ENCODE measurements around the gene MSANTD1.

DNA sequence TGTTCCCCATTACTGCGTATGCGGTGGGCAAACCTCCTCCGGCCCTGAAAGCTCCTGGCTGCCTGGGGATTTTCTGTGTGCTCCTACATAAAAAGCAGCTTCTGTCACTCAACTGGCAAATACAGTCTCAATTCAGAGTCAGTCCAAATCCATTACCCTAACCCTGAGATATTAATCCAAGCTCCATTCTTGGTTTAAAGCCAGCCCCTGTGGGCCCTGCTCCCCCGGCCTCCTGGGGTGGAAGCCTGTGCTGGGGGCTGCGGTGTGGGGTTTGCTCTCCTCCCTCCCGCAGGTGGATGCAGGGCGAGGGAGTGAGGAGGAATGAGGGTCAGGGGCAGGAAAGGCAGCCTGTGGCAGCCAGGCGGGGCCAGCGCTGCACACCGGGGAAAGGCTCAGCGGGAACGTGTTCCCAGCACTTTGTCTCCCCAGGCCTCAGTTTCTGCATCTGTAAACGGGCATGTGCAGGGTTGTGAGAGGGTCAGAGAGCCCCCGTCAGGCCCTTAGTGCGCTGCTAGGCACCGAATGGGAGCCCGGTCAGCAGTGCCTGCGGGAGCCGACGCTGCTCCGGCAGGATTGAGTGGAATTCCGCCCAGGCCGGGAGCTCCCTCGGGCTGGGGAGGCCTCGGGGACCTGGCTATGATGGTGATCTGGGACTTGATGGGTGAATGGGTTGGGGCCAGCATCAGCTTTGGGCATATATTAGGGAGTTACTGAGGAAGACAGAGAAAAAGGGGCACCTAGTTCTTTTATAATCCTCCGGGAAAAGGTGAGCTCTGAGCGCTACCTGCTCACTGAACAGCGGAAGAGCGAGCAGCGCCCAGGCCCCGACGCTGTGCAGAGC, 37.6 kb downstream of the MSANTD1 start:
- TF ChIP-seq, protein P1, sequence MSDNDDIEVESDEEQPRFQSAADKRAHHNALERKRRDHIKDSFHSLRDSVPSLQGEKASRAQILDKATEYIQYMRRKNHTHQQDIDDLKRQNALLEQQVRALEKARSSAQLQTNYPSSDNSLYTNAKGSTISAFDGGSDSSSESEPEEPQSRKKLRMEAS (IDR thresholded peaks at IDR 0.05): no peak
- TF ChIP-seq, protein P2, sequence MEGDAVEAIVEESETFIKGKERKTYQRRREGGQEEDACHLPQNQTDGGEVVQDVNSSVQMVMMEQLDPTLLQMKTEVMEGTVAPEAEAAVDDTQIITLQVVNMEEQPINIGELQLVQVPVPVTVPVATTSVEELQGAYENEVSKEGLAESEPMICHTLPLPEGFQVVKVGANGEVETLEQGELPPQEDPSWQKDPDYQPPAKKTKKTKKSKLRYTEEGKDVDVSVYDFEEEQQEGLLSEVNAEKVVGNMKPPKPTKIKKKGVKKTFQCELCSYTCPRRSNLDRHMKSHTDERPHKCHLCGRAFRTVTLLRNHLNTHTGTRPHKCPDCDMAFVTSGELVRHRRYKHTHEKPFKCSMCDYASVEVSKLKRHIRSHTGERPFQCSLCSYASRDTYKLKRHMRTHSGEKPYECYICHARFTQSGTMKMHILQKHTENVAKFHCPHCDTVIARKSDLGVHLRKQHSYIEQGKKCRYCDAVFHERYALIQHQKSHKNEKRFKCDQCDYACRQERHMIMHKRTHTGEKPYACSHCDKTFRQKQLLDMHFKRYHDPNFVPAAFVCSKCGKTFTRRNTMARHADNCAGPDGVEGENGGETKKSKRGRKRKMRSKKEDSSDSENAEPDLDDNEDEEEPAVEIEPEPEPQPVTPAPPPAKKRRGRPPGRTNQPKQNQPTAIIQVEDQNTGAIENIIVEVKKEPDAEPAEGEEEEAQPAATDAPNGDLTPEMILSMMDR (IDR thresholded peaks at IDR 0.05; ENCODE audit: low read depth, low read length, missing input control): no peak
- TF ChIP-seq EGR1 (IDR thresholded peaks at IDR 0.05; ENCODE audit: low read depth in 2 of 2): no peak
- TF ChIP-seq NR2F2 (IDR thresholded peaks at IDR 0.05): no peak
- TF ChIP-seq YY1 (IDR thresholded peaks at IDR 0.05): no peak
